ENCODE measurements around the gene CDHR2.

Gene CDHR2

DNA sequence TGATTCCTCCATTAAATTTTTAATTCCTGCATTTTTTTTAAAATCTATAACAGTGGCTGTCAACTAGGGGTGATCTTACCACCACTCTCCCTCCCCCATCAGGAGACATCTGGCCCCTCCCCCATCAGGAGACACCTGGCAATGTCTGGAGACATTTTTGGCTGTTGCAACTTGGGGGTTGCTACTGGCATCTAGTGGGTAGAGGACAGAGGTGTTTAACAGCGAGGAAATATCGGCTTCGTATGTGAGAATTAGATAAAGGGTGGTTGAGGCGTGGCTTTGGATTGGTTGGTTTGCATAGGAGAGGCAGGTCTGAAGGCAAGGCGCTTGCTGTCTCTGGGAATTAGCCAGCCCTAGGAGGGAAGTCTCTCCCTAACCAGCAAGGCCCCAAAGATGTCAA is 10.5 kb downstream of the CDHR2 start:
- no peak for DNase-seq (ENCODE audit: extremely low read depth, low read depth)
- no peak for TF ChIP-seq CTCF (IDR thresholded peaks at IDR 0.05; ENCODE audit: low read depth, low read length)

- no peak for TF ChIP-seq CTCF (IDR thresholded peaks at IDR 0.05; ENCODE audit: low read depth, low read length)
- DNase-seq (ENCODE audit: extremely low read depth, low read depth) = no peak
Measured at GRCh38 chr5:176560364-176560763, 11.2 kb downstream of the CDHR2 start.

GRCh38 chr5:176561259-176561658 is 12.1 kb downstream of the CDHR2 start:
- no peak for DNase-seq (ENCODE audit: extremely low read depth, low read depth)
- no peak for TF ChIP-seq CTCF (IDR thresholded peaks at IDR 0.05; ENCODE audit: low read depth, low read length)

DNA sequence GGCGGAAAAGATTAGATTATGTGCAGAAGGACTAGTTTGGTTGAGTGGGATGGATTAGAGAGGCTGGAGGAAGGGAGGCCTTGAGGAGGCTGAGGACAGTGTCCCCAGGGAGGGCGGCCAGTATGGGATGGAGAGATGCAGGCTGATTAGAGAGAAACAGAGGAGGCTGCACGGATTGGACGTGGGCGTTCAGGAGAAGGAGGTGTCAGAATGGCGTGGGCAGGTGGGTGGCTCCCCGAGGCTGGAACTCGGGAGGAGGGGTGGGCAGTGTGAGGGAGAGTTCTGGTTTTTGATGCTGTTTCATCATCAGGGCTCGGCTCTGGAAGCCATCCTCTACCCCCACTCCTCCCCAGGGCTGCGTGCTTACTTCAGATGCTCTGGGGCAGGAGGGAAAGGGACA is 13.0 kb downstream of the CDHR2 start:
- DNase-seq (ENCODE audit: extremely low read depth, low read depth) = no peak
- no peak for TF ChIP-seq CTCF (IDR thresholded peaks at IDR 0.05; ENCODE audit: low read depth, low read length)

DNA sequence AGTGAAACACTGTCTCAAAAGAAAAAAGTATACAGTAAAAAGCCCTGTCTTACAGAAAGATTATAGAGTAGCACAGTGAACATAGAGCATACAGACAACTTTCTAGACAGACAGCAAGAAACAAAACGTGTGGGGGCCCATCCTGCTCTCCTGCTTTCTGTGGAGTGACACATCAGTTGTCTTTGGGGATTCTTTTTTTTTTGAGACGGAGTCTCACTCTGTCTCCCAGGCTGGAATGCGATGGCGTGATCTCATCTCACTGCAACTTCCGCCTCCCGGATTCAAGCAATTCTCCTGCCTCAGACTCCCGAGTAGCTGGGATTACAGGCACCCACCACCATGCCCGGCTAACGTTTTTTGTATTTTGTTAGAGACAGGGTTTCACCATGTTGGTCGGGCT is 14.9 kb downstream of the CDHR2 start:
- TF ChIP-seq CTCF (IDR thresholded peaks at IDR 0.05; ENCODE audit: low read depth, low read length) = no peak
- no peak for DNase-seq (ENCODE audit: extremely low read depth, low read depth)

DNA sequence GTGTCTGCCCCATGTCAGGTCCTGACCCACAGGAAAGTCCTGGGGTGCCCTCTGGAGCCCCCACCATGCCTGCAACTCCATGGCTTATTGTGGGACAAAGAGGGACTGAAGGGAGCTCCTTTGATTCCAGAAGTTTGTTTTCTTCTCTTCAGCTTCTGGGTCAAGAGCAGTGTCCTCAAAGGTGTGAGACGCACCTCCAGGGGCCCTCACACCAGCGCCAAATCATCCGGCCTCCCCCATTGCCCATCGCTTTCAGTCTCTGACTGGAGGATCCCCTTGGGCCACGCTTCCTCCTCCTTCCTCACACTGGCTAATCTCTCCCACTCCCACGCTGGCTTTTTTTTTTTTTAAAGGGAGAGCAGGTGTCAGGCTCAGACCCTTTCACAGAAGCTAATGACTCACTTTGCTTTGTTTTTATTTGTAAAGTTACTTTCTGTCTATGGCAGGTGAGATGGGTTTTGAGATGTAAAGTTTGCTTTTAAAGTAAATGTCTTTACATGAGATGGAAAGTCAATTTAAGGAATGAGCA is 16.7 kb downstream of the CDHR2 start:
- DNase-seq (ENCODE audit: extremely low read depth, low read depth) = no peak
- no peak for TF ChIP-seq CTCF (IDR thresholded peaks at IDR 0.05; ENCODE audit: low read depth, low read length)

GRCh38 chr5:176568657-176569056 is 19.5 kb downstream of the CDHR2 start:
- DNase-seq (ENCODE audit: extremely low read depth, low read depth) = no peak
- no peak for TF ChIP-seq CTCF (IDR thresholded peaks at IDR 0.05; ENCODE audit: low read depth, low read length)
